ENCODE measurements around the gene INSYN1.
A peak's percentile ranks its signal among the peaks of the same experiment; 100 is the strongest.

INSYN1 gene

DNA sequence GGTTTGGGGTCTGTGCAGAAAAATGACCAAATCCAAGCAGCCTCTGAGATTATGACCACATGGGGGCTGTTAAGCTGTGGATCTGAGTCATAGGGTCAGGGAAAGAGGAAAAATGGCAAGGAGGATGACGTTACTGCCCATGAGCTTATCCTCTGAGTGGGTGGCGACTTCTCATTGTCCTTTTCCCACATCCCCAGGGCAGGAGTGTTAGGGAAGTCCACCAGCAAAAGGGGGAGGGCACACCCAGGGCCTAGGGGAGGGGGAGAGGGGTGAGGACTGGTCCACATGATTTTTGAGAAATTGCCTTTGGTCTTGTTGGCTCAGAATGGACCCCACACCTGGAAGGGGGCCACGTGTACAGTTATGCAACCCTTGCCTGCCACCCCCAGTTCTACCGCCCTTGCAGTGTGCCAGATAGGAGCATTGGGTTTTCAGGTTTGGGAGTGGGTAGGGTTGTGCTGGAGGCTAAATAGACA is 66.3 kb downstream of the INSYN1 start:
- no CpG with 5 or more reads among the region's 4 CpGs for WGBS (ENCODE audit: extremely low coverage, insufficient coverage, insufficient read length)

DNA sequence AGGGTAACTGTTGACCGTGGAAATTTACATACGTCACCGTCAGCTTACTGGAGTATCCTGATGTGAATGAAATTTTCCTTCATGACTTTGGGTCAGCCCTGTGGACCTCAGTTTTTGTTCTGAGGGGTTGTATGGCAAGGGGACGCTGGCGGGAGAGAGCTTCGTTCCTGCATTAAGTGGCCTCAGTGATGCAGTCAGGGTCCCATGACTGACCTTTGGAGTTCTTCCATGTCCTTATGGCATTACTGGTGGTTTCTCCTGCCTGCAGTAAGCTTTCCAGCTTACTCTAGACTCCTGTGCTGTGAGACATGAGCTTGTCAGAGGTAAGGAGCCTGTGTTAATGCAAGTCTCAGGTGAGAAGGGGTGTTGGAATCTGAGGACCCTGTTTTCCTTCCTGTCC is 67.2 kb downstream of the INSYN1 start:
- no peaks in the 10 kb centered on the region for H3K9me3 ChIP-seq (ENCODE audit: insufficient read depth, low read depth, low read length)
- H4K12ac ChIP-seq (ENCODE audit: low read depth, low read length) = no peak overlapping the region
- H3K36me3 ChIP-seq (ENCODE audit: control insufficient read depth in 1 of 2, insufficient read depth in 2 of 2, low read length in 2 of 2) = no peaks in the 10 kb centered on the region
- no peak overlapping the region for H3K4ac ChIP-seq (ENCODE audit: low read depth, low read length)
- peak overlapping the region; percentile 30 for H3K18ac ChIP-seq (ENCODE audit: low read length)
- H2BK12ac ChIP-seq (ENCODE audit: low read length) = no peak overlapping the region
- no peaks in the 10 kb centered on the region for H3K27me3 ChIP-seq (ENCODE audit: insufficient read depth, low read length)
- H3K27ac ChIP-seq (ENCODE audit: low read depth, low read length) = peak overlapping the region; percentile 24
- no peak overlapping the region for H2BK5ac ChIP-seq (ENCODE audit: low read depth, low read length, poor library complexity)
- H3K23ac ChIP-seq (ENCODE audit: low read length) = no peak overlapping the region
- no peak overlapping the region for H3K9ac ChIP-seq (ENCODE audit: low read length)
- H3K14ac ChIP-seq (ENCODE audit: low read length) = peak overlapping the region; percentile 1
- no peak overlapping the region for H2AK5ac ChIP-seq (ENCODE audit: low read length)
- no peak overlapping the region for H4K91ac ChIP-seq (ENCODE audit: low read depth, low read length)
- H3K4me1 ChIP-seq (ENCODE audit: control insufficient read depth in 1 of 2, insufficient read depth in 2 of 2, low read length in 2 of 2) = peaks cover 34 to 42% of the 10 kb centered on the region in 2 experiments
- no CpG with 5 or more reads among the region's 6 CpGs for WGBS (ENCODE audit: extremely low coverage, insufficient coverage, insufficient read length)
- H2BK120ac ChIP-seq (ENCODE audit: insufficient read depth, low read length, poor library complexity) = no peak overlapping the region
- H2AFZ ChIP-seq (ENCODE audit: insufficient read depth, low read length, poor library complexity) = no peak overlapping the region
- no peak overlapping the region for H4K8ac ChIP-seq (ENCODE audit: low read depth, low read length)
- peak overlapping the region; percentile 87 for H3K4me2 ChIP-seq (ENCODE audit: low read length)
- peaks cover 18% of the 10 kb centered on the region for H3K79me2 ChIP-seq (ENCODE audit: control insufficient read depth, insufficient read depth, low read length, poor library complexity)
- H3K4me3 ChIP-seq (ENCODE audit: low read depth, low read length) = no peak overlapping the region
- DNase-seq = no peak
- peaks cover 25% of the 10 kb centered on the region for H3K79me1 ChIP-seq (ENCODE audit: low read length)

More for the DNA sequence above, 66.3 kb downstream of the INSYN1 start:
- Histone ChIP-seq H2BK120ac (ENCODE audit: insufficient read depth, low read length, poor library complexity) (no peak overlapping the region), H3K27ac (ENCODE audit: low read depth, low read length) (peak overlapping the region; percentile 49), H3K4me2 (ENCODE audit: low read length) (peak overlapping the region; percentile 36), H4K12ac (ENCODE audit: low read depth, low read length) (no peak overlapping the region), H3K79me1 (ENCODE audit: low read length) (peaks cover 25% of the 10 kb centered on the region), H3K18ac (ENCODE audit: low read length) (peak overlapping the region; percentile 57), H3K4ac (ENCODE audit: low read depth, low read length) (peak overlapping the region; percentile 22), H2AK5ac (ENCODE audit: low read length) (no peak overlapping the region), H3K27me3 (ENCODE audit: insufficient read depth, low read length) (no peaks in the 10 kb centered on the region), H4K8ac (ENCODE audit: low read depth, low read length) (peak overlapping the region; percentile 27), H3K79me2 (ENCODE audit: control insufficient read depth, insufficient read depth, low read length, poor library complexity) (peaks cover 21% of the 10 kb centered on the region), H3K36me3 (ENCODE audit: control insufficient read depth in 1 of 2, insufficient read depth in 2 of 2, low read length in 2 of 2) (peaks cover under 1% of the 10 kb centered on the region in 2 experiments), H4K91ac (ENCODE audit: low read depth, low read length) (peak overlapping the region; percentile 45), H2BK5ac (ENCODE audit: low read depth, low read length, poor library complexity) (no peak overlapping the region), H3K9me3 (ENCODE audit: insufficient read depth, low read depth, low read length) (no peaks in the 10 kb centered on the region), H3K4me3 (ENCODE audit: low read depth, low read length) (no peak overlapping the region), H3K23ac (ENCODE audit: low read length) (no peak overlapping the region), H2BK12ac (ENCODE audit: low read length) (peak overlapping the region; percentile 21), H2AFZ (ENCODE audit: insufficient read depth, low read length, poor library complexity) (no peak overlapping the region), H3K14ac (ENCODE audit: low read length) (no peak overlapping the region), H3K9ac (ENCODE audit: low read length) (no peak overlapping the region), H3K4me1 (ENCODE audit: control insufficient read depth in 1 of 2, insufficient read depth in 2 of 2, low read length in 2 of 2) (peaks cover 38 to 46% of the 10 kb centered on the region in 2 experiments)
- DNase-seq = peak; percentile 73 to 78
